ENCODE data around the gene BIRC7. TPM values are rescaled to one million over a fixed set of nuclear protein-coding genes. Genes with fewer than 3 reads are reported as not detected.
A peak's percentile ranks its signal among the peaks of the same experiment; 100 is the strongest.

Gene BIRC7
- total RNA-seq, 1 experiment from 2014 or later = not detected

DNA sequence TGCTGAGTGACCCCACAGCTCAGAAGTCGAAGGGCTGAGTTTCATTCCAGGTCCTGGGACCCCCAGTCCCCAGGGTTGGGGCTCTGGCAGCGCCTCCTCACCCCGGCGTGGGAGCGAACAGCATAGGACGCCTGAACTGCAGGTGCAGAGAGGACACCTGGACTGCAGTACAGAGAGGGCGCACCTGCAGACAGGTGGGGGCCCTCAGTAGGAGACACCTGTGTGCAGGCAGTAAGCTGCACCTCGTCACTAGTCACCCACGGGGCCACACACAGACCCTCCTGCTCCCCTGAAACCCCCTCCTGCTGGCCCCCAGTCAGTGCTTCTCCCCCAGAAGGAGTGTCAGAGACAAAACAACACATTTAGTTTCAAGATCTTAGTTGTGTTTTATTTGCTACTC is 27.1 kb downstream of the BIRC7 start:
- Histone ChIP-seq H3K4me3 (no peak overlapping the region), H3K27me3 (replicated peaks) (peaks cover 78% of the 10 kb centered on the region), H3K27ac (no peak overlapping the region), H3K36me3 (no peaks in the 10 kb centered on the region), H3K4me1 (replicated peaks) (no peaks in the 10 kb centered on the region), H3K9me3 (replicated peaks) (no peaks in the 10 kb centered on the region)
- DNase-seq (ENCODE audit: low read depth in 1 of 2, low spot score in 2 of 2) = no peak

GRCh38 chr20:63264000-63264399 is 28.3 kb downstream of the BIRC7 start:
- Histone ChIP-seq H3K27me3 (replicated peaks) (peaks cover 77% of the 10 kb centered on the region), H3K36me3 (no peaks in the 10 kb centered on the region), H3K4me1 (replicated peaks) (no peaks in the 10 kb centered on the region), H3K27ac (no peak overlapping the region), H3K4me3 (no peak overlapping the region), H3K9me3 (replicated peaks) (no peaks in the 10 kb centered on the region)
- DNase-seq (ENCODE audit: low read depth in 1 of 2, low spot score in 2 of 2) = no peak

GRCh38 chr20:63264519-63264918 is 28.8 kb downstream of the BIRC7 start:
- DNase-seq (ENCODE audit: low read depth in 1 of 2, low spot score in 2 of 2) = no peak
- Histone ChIP-seq H3K9me3 (replicated peaks) (no peaks in the 10 kb centered on the region), H3K4me3 (no peak overlapping the region), H3K4me1 (replicated peaks) (no peaks in the 10 kb centered on the region), H3K27me3 (replicated peaks) (peaks cover 71% of the 10 kb centered on the region), H3K27ac (no peak overlapping the region), H3K36me3 (no peaks in the 10 kb centered on the region)

GRCh38 chr20:63265891-63266515 is 30.3 kb downstream of the BIRC7 start:
- no peaks in the 10 kb centered on the region for H3K9me3 ChIP-seq (replicated peaks)
- no peaks in the 10 kb centered on the region for H3K4me1 ChIP-seq (replicated peaks)
- DNase-seq (ENCODE audit: low read depth in 1 of 2, low spot score in 2 of 2) = no peak
- no peak overlapping the region for H3K4me3 ChIP-seq
- H3K36me3 ChIP-seq = no peaks in the 10 kb centered on the region
- H3K27ac ChIP-seq = no peak overlapping the region
- H3K27me3 ChIP-seq (replicated peaks) = peaks cover 57% of the 10 kb centered on the region

- Histone ChIP-seq H3K4me3 (no peak overlapping the region), H3K27ac (no peak overlapping the region), H3K4me1 (replicated peaks) (no peaks in the 10 kb centered on the region; the same call in 1 of the 2 replicates), H3K27me3 (replicated peaks) (peaks cover 46% of the 10 kb centered on the region), H3K36me3 (peaks cover 2% of the 10 kb centered on the region), H3K9me3 (replicated peaks) (no peaks in the 10 kb centered on the region)
- DNase-seq (ENCODE audit: low read depth in 1 of 2, low spot score in 2 of 2) = no peak
Observed at GRCh38 chr20:63267691-63268090, 32.0 kb downstream of the BIRC7 start.

GRCh38 chr20:63268256-63268655 is 32.6 kb downstream of the BIRC7 start:
- no peak for DNase-seq (ENCODE audit: low read depth in 1 of 2, low spot score in 2 of 2)
- H3K4me1 ChIP-seq (replicated peaks) = peaks cover under 1% of the 10 kb centered on the region

GRCh38 chr20:63268671-63269439 is 33.1 kb downstream of the BIRC7 start:
- no peak overlapping the region for H3K4me3 ChIP-seq
- no peak for DNase-seq (ENCODE audit: low read depth in 1 of 2, low spot score in 2 of 2)
- H3K4me1 ChIP-seq (replicated peaks) = peaks cover 6% of the 10 kb centered on the region
- peaks cover 34% of the 10 kb centered on the region for H3K27me3 ChIP-seq (replicated peaks)
- no peaks in the 10 kb centered on the region for H3K9me3 ChIP-seq (replicated peaks)
- H3K36me3 ChIP-seq = peaks cover 5% of the 10 kb centered on the region
- H3K27ac ChIP-seq = no peak overlapping the region

More at GRCh38 chr20:63268256-63268655, 32.6 kb downstream of the BIRC7 start:
- peaks cover 40% of the 10 kb centered on the region for H3K27me3 ChIP-seq (replicated peaks)
- H3K4me3 ChIP-seq = no peak overlapping the region
- H3K27ac ChIP-seq = no peak overlapping the region
- H3K36me3 ChIP-seq = peaks cover 5% of the 10 kb centered on the region
- no peaks in the 10 kb centered on the region for H3K9me3 ChIP-seq (replicated peaks)

- Histone ChIP-seq H3K4me3 (no peak overlapping the region), H3K27ac (no peak overlapping the region), H3K4me1 (replicated peaks) (peaks cover 12% of the 10 kb centered on the region), H3K27me3 (replicated peaks) (peaks cover 26% of the 10 kb centered on the region), H3K36me3 (peaks cover 8% of the 10 kb centered on the region), H3K9me3 (replicated peaks) (no peaks in the 10 kb centered on the region)
- DNase-seq (ENCODE audit: low read depth in 1 of 2, low spot score in 2 of 2) = no peak
Observed at GRCh38 chr20:63269724-63270123, 34.0 kb downstream of the BIRC7 start.

- DNase-seq (ENCODE audit: low read depth in 1 of 2, low spot score in 2 of 2) = no peak
- H3K4me1 ChIP-seq (replicated peaks) = peaks cover 12% of the 10 kb centered on the region
- H3K36me3 ChIP-seq = peaks cover 19% of the 10 kb centered on the region
- no peaks in the 10 kb centered on the region for H3K9me3 ChIP-seq (replicated peaks)
- H3K27ac ChIP-seq = no peak overlapping the region
- no peak overlapping the region for H3K4me3 ChIP-seq
- H3K27me3 ChIP-seq (replicated peaks) = peaks cover 18% of the 10 kb centered on the region
Observed at GRCh38 chr20:63270606-63271325, 35.1 kb downstream of the BIRC7 start.

GRCh38 chr20:63272105-63273058 is 36.7 kb downstream of the BIRC7 start, which contains the start of gene ARFGAP1:
Gene ARFGAP1 (plus strand): TSS chr20:63272813. CDS start chr20:63275581, 2,768 bp downstream.
- H3K4me1 ChIP-seq (replicated peaks) = peaks cover 12% of the 10 kb centered on the region
- H3K27me3 ChIP-seq (replicated peaks) = peaks cover 12% of the 10 kb centered on the region
- peak within 1 kb of the TSS; percentile 99 for H3K4me3 ChIP-seq
- peak within 1 kb of the TSS; percentile 66; the same call in 1 of the 2 replicates for H3K27ac ChIP-seq
- H3K36me3 ChIP-seq = peaks cover 35% of the 10 kb centered on the region
- peak; percentile 52 to 88 for DNase-seq (ENCODE audit: low read depth in 1 of 2, low spot score in 2 of 2)
- no peaks in the 10 kb centered on the region for H3K9me3 ChIP-seq (replicated peaks)

DNA sequence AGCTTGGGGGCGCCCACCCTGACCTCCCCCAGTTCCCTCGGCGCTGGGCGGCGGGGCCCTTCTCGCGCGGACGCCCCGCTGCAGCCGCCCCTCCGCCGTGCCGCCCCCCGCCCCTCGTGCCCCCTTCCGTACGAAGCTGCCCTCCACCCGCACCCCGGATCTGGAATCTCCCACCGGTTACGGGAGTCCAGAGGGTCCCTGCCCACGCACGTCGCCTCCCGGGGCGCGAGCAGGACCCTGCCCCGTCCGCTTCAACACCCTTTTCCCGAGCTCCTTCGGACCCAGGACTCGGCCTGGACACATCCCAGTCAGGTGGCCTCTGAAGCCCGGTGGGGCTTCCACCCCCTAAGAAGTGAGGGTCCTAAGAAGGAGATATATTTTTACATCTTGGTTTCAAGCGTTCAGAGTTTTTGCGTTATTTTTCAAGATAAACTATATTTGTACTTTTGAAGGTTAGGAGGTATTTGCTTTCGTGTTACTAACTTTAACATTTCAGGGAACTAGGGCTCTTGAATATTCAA is 37.4 kb downstream of the BIRC7 start:
- Histone ChIP-seq H3K9me3 (replicated peaks) (no peaks in the 10 kb centered on the region), H3K4me1 (replicated peaks) (peaks cover 12% of the 10 kb centered on the region), H3K27me3 (replicated peaks) (peaks cover 7% of the 10 kb centered on the region), H3K27ac (peak overlapping the region; percentile 66; the same call in 1 of the 2 replicates), H3K36me3 (peaks cover 42% of the 10 kb centered on the region), H3K4me3 (peak overlapping the region; percentile 99)
- DNase-seq (ENCODE audit: low read depth in 1 of 2, low spot score in 2 of 2) = no peak

- H3K4me3 ChIP-seq = peak overlapping the region; percentile 99
- peaks cover 49% of the 10 kb centered on the region for H3K36me3 ChIP-seq
- H3K27me3 ChIP-seq (replicated peaks) = no peaks in the 10 kb centered on the region; the same call in none of the 2 replicates
- peak overlapping the region; percentile 66; the same call in 1 of the 2 replicates for H3K27ac ChIP-seq
- peak; percentile 47 to 70 for DNase-seq (ENCODE audit: low read depth in 1 of 2, low spot score in 2 of 2)
- peaks cover 12% of the 10 kb centered on the region for H3K4me1 ChIP-seq (replicated peaks)
- H3K9me3 ChIP-seq (replicated peaks) = no peaks in the 10 kb centered on the region
Observed at GRCh38 chr20:63273635-63274380, 38.1 kb downstream of the BIRC7 start.
